DND-41 (cell line): ENCODE data around the gene RUVBL2.
A peak's percentile ranks its signal among the peaks of the same experiment; 100 is the strongest.

ENCODE experiments used
- ATAC-seq: fragments of 200-7000 bp; cut with Tn5 transposase; 3 replicates; pipeline ENCODE4 v1.9.1; 2021; ENCODE audit warnings: low read depth; ENCODE audit not compliant: insufficient read depth
- DNase-seq: peaks from one replicate; pipeline ENCODE4 v3.0.0-alpha.2; 2020
- H2AFZ ChIP-seq: 2 replicates; pipeline ENCODE4 v1.6.0; 2012; ENCODE audit warnings: low read depth, low read length
- H3K27ac ChIP-seq: 2 replicates; pipeline ENCODE4 v1.5.1; 2012; ENCODE audit warnings: low read length, inconsistent platforms
- H3K27me3 ChIP-seq: fragments of 200-600 bp; sonication (generic); 2 replicates; pipeline ENCODE4 v1.6.0; 2012; ENCODE audit warnings: low read length, mild to moderate bottlenecking, inconsistent platforms; ENCODE audit not compliant: insufficient read depth, poor library complexity
- H3K36me3 ChIP-seq: 2 replicates; pipeline ENCODE4 v1.5.1; 2012; ENCODE audit warnings: low read length, inconsistent platforms; ENCODE audit not compliant: insufficient read depth
- H3K4me1 ChIP-seq: 2 replicates; pipeline ENCODE4 v1.5.1; 2012; ENCODE audit warnings: mild to moderate bottlenecking, low read length; ENCODE audit not compliant: insufficient read depth
- H3K4me2 ChIP-seq: 2 replicates; pipeline ENCODE4 v1.6.0; 2012; ENCODE audit warnings: mild to moderate bottlenecking, moderate library complexity, low read length, inconsistent platforms; ENCODE audit not compliant: insufficient read depth
- H3K4me3 ChIP-seq, 2 experiments: fragments of 200-600 bp in 1 of 2; shearing (Covaris generic) in 1 of 2; 2 replicates each; pipeline ENCODE4 v1.5.1; 2012 to 2016; ENCODE audit warnings: inconsistent platforms in 2 of 2, low read length in 2 of 2, mild to moderate bottlenecking in 2 of 2, low read depth in 1 of 2, moderate library complexity in 1 of 2
- H3K79me2 ChIP-seq: 2 replicates; pipeline ENCODE4 v1.6.0; 2012; ENCODE audit warnings: low read length, inconsistent platforms; ENCODE audit not compliant: insufficient read depth
- H3K9ac ChIP-seq: 2 replicates; pipeline ENCODE4 v1.6.0; 2012; ENCODE audit warnings: low read depth, mild to moderate bottlenecking, inconsistent platforms, low read length, moderate library complexity
- H3K9me3 ChIP-seq: 2 replicates; pipeline ENCODE4 v1.5.1; 2012; ENCODE audit warnings: low read length, moderate library complexity, mild to moderate bottlenecking, inconsistent platforms; ENCODE audit not compliant: insufficient read depth, severe bottlenecking
- H4K20me1 ChIP-seq: 2 replicates; pipeline ENCODE4 v1.6.0; 2012; ENCODE audit warnings: low read length; ENCODE audit not compliant: insufficient read depth
- EZH2 ChIP-seq: IDR thresholded peaks from 3 replicates; pipeline ENCODE4 v1.6.1; 2012; ENCODE audit warnings: borderline replicate concordance, low read depth, mild to moderate bottlenecking, moderate library complexity, low read length, inconsistent platforms; ENCODE audit not compliant: severe bottlenecking
- TF ChIP-seq, protein P1 (sequence below): IDR thresholded peaks from 2 replicates; pipeline ENCODE4 v1.5.1; 2012; ENCODE audit warnings: borderline replicate concordance, low read length, moderate library complexity, mild to moderate bottlenecking; ENCODE audit not compliant: poor library complexity, severe bottlenecking; ENCODE audit errors: extremely low read depth

Gene RUVBL2

DNA sequence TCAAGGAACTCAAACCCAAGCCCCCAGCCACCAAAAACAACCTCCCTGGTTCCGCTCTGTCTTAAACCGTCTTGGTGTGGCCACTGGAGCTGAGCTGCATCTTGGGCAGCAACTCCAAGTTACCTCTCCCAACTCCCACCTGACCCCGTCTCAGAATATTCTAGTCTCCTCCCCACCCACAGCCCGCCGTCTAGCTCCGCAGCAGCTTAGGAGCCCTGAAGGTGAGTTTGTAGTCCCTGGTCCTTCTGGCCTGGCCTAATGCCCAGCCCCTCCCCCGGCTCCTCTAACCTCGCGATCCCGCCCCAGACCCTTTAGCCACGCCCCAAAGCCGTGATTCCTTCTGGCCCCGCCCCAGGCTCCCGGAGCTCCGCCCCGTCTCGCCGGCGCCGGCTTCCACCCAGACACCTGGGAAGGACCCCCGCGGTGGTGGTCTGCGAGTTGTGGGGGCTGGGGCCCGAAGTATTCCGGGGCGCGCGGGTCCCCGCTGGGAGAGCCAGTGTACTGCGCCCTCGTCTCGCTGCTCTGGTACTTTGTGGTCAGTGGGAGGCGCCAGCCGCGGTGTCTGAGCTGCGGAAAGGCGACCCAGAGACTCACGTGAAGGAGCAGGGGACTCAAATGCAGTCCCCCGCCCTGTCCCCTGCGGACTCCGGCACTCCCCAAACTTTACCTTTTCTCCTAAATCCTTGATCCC is 25.7 kb downstream of the RUVBL2 start:
- no peak overlapping the region for H3K4me3 ChIP-seq
- H3K4me1 ChIP-seq = peaks cover 3% of the 10 kb centered on the region; the same call in 1 of the 2 replicates
- H3K27me3 ChIP-seq = peaks cover 3% of the 10 kb centered on the region
- H4K20me1 ChIP-seq = peaks cover 4% of the 10 kb centered on the region; the same call in 1 of the 2 replicates
- peak; percentile 25 for DNase-seq
- TF ChIP-seq EZH2 = no peak
- TF ChIP-seq, protein P1, sequence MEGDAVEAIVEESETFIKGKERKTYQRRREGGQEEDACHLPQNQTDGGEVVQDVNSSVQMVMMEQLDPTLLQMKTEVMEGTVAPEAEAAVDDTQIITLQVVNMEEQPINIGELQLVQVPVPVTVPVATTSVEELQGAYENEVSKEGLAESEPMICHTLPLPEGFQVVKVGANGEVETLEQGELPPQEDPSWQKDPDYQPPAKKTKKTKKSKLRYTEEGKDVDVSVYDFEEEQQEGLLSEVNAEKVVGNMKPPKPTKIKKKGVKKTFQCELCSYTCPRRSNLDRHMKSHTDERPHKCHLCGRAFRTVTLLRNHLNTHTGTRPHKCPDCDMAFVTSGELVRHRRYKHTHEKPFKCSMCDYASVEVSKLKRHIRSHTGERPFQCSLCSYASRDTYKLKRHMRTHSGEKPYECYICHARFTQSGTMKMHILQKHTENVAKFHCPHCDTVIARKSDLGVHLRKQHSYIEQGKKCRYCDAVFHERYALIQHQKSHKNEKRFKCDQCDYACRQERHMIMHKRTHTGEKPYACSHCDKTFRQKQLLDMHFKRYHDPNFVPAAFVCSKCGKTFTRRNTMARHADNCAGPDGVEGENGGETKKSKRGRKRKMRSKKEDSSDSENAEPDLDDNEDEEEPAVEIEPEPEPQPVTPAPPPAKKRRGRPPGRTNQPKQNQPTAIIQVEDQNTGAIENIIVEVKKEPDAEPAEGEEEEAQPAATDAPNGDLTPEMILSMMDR = peak; percentile 21
- H2AFZ ChIP-seq = no peak overlapping the region
- ATAC-seq = peak; percentile 21; the same call in 1 of the 3 replicates
- no peaks in the 10 kb centered on the region for H3K79me2 ChIP-seq
- H3K27ac ChIP-seq = no peak overlapping the region
- no peak overlapping the region for H3K4me2 ChIP-seq
- H3K9me3 ChIP-seq = no peaks in the 10 kb centered on the region
- peaks cover 22% of the 10 kb centered on the region for H3K36me3 ChIP-seq
- H3K9ac ChIP-seq = no peak overlapping the region

DNA sequence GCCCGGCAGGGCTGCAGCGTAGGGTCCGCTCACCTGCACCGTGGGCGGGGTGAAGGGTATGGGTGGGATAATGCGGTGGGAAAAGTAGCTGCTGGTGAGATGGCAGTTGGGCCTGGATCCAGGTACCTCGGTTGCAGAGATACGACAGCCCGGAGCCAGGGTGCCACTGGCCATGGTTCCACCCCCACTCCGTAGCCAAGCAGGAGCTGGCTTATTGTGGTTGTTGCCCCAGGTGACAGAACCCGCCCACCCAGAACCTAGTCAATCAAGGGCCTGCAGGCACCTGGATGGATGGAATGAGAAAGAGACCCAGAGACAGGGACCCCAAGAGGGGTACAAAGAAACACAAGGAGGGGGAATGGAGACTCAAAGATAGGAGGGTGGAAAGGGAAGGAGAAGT is 26.7 kb downstream of the RUVBL2 start:
- H4K20me1 ChIP-seq = peaks cover 4% of the 10 kb centered on the region; the same call in 1 of the 2 replicates
- H3K79me2 ChIP-seq = no peaks in the 10 kb centered on the region
- TF ChIP-seq, protein P1 = no peak
- no peak overlapping the region for H3K27ac ChIP-seq
- H3K4me2 ChIP-seq = no peak overlapping the region
- H2AFZ ChIP-seq = no peak overlapping the region
- H3K4me1 ChIP-seq = peaks cover 3% of the 10 kb centered on the region; the same call in 1 of the 2 replicates
- H3K4me3 ChIP-seq = no peak overlapping the region
- peaks cover 3% of the 10 kb centered on the region for H3K27me3 ChIP-seq
- H3K36me3 ChIP-seq = peaks cover 13% of the 10 kb centered on the region
- DNase-seq (no peak), ATAC-seq (no peak)
- H3K9ac ChIP-seq = no peak overlapping the region
- H3K9me3 ChIP-seq = no peaks in the 10 kb centered on the region

DNA sequence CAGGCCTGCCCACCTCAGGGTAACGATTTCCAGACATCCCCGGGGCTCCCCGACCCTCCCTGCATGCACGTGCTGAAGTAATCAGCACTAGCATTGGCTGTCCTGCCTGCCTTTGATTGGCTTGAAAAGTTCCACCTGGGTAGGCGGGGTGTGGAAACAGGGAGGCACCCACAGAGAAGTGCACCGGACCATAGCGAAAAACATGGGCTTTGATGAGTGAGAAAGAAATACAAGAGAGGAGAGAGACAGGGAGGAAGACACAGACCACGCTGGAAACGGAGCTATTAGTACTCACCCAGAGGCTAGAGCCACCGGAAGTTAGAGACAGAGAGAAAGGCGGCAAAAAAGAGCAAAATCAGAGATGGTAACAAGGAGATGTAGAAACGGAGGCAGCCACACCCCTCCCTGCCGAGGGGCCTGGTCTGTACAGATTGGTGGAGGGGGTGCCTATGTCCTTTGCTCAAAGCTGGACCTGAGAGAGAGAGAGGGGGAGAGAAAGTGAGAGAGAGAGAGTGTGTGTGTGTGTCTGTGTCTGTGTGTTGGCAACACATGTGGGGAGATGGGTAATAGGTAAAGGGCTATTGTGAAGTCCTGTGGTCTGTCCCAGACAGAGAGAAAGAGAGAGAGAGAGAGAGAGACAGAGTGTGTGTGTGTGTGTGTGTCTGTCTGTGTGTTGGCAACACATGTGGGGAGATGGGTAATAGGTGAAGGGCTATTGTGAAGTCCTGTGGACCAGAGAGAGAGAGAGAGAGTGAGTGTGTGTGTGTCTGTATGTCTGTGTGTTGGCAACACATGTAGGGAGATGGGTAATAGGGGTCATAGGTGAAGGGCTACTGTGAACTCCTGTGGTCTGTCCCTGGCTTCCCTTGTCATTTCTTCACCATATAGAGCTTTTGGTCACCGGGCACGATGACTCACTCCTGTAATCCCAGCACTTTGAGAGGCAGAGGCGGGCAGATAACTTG is 27.5 kb downstream of the RUVBL2 start:
- Histone ChIP-seq H3K79me2 (no peaks in the 10 kb centered on the region), H3K4me1 (peaks cover 3% of the 10 kb centered on the region; the same call in 1 of the 2 replicates), H3K4me3 (no peak overlapping the region), H3K27ac (no peak overlapping the region), H3K27me3 (peaks cover 3% of the 10 kb centered on the region), H4K20me1 (peaks cover 2% of the 10 kb centered on the region; the same call in 1 of the 2 replicates), H3K9me3 (no peaks in the 10 kb centered on the region), H2AFZ (no peak overlapping the region), H3K4me2 (no peak overlapping the region), H3K9ac (no peak overlapping the region), H3K36me3 (peaks cover 4% of the 10 kb centered on the region)
- DNase-seq = no peak
- 0 out of 3 replicates have a peak, but pooled peaks have one; percentile 13 for ATAC-seq
- no peak for TF ChIP-seq EZH2
- TF ChIP-seq, protein P1 = no peak
